ENCODE measurements around the gene MICAL3. TPM values are rescaled to one million over a fixed set of nuclear protein-coding genes. Genes with fewer than 3 reads are reported as not detected.
"Not testable (repeated sequence)": the region's sequence is repeated elsewhere in the genome, so short reads cannot be mapped to it uniquely, and the experiment has no call there.

The MICAL3 gene
- total RNA-seq, 1 donor from 2014 or later = 47.9 TPM

DNA sequence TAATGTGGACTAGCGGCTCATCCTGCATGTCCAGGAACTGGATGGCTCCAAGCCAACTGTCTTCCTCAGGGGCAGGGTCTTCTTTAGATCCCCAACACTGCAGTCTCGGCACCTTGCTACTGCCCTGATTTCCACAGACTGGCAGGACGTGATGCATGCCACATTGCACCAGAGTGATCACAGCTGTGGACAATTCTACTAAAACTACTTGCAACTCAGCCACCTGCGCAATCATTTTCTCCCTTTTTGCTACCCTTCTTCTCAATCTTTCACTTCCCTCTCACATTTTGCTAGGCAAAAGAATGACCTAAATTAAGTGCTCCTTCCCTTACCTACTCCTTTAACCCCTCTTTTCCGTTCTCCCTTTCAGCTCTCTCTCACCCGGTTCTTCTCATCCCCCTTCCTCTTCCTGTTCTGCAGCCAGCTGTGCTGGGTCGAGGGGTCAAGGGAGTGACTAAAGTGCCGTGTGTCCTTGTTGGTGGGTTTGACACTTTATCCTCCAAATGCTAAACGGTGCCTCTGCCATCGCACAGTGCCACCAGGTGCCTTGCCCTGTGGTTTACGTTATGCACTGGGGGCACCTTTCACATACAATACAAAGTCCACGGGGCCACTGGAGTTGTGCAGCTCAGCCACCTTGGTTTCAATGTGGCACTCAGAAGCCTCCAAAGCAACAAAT is 42.0 kb upstream of the MICAL3 start:
- H3K36me3 Mint-ChIP-seq (ENCODE audit: unreplicated experiment) = no peaks in the 10 kb centered on the region
- no peaks in the 10 kb centered on the region for H3K9me3 Mint-ChIP-seq (ENCODE audit: unreplicated experiment)
- TF ChIP-seq CTCF (IDR thresholded peaks at IDR 0.05) = no peak
- H3K4me1 Mint-ChIP-seq (ENCODE audit: unreplicated experiment) = peaks cover 51% of the 10 kb centered on the region
- H3K4me3 Mint-ChIP-seq (ENCODE audit: unreplicated experiment) = peak overlapping the region; percentile 27
- no peaks in the 10 kb centered on the region for H3K27me3 Mint-ChIP-seq (ENCODE audit: unreplicated experiment)
- no peak overlapping the region for H3K27ac Mint-ChIP-seq (ENCODE audit: unreplicated experiment)
- no peak for DNase-seq (ENCODE audit: extremely low spot score, unreplicated experiment)

- no peak overlapping the region for H3K4me3 Mint-ChIP-seq (ENCODE audit: unreplicated experiment)
- H3K36me3 Mint-ChIP-seq (ENCODE audit: unreplicated experiment) = no peaks in the 10 kb centered on the region
- H3K4me1 Mint-ChIP-seq (ENCODE audit: unreplicated experiment) = peaks cover 59% of the 10 kb centered on the region
- no peak overlapping the region for H3K27ac Mint-ChIP-seq (ENCODE audit: unreplicated experiment)
- TF ChIP-seq CTCF (IDR thresholded peaks at IDR 0.05) = no peak
- DNase-seq (ENCODE audit: extremely low spot score, unreplicated experiment) = no peak
- H3K9me3 Mint-ChIP-seq (ENCODE audit: unreplicated experiment) = no peaks in the 10 kb centered on the region
- no peaks in the 10 kb centered on the region for H3K27me3 Mint-ChIP-seq (ENCODE audit: unreplicated experiment)
Measured at GRCh38 chr22:18065256-18065655, 40.9 kb upstream of the MICAL3 start.

GRCh38 chr22:18064636-18065035 is 40.3 kb upstream of the MICAL3 start:
- no peak for TF ChIP-seq CTCF (IDR thresholded peaks at IDR 0.05)
- Mint-ChIP-seq H3K27ac (ENCODE audit: unreplicated experiment) (peak overlapping the region; percentile 13), H3K9me3 (ENCODE audit: unreplicated experiment) (no peaks in the 10 kb centered on the region), H3K27me3 (ENCODE audit: unreplicated experiment) (no peaks in the 10 kb centered on the region), H3K4me3 (ENCODE audit: unreplicated experiment) (no peak overlapping the region), H3K36me3 (ENCODE audit: unreplicated experiment) (no peaks in the 10 kb centered on the region), H3K4me1 (ENCODE audit: unreplicated experiment) (peaks cover 59% of the 10 kb centered on the region)
- no peak for DNase-seq (ENCODE audit: extremely low spot score, unreplicated experiment)

- not testable (repeated sequence) for H3K36me3 Mint-ChIP-seq (ENCODE audit: unreplicated experiment); H3K9me3 Mint-ChIP-seq (ENCODE audit: unreplicated experiment); H3K27me3 Mint-ChIP-seq (ENCODE audit: unreplicated experiment); DNase-seq (ENCODE audit: extremely low spot score, unreplicated experiment); H3K4me3 Mint-ChIP-seq (ENCODE audit: unreplicated experiment)
- peaks cover 55% of the 10 kb centered on the region for H3K4me1 Mint-ChIP-seq (ENCODE audit: unreplicated experiment)
- H3K27ac Mint-ChIP-seq (ENCODE audit: unreplicated experiment) = peak overlapping the region; percentile 84
Measured at GRCh38 chr22:18063715-18064114, 39.4 kb upstream of the MICAL3 start.

DNA sequence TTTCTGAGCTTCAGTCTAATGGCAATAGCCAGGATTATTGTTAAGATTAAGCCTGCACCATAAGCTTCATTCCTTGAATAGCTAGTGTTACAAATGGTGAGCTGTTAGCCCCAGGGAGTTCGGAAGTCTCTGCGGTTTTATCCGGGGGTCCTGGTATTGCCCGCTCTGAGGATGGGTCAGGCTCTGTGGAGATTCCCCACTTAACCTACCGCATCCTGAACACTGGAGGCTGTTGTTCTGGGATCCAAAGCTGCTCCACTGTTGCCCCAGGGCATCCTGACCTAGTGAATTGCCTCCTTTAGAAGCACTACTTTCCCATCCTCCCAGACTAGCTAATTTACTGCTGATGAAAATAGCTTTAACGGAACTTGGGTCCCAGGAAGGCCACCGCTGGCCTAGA is 38.9 kb upstream of the MICAL3 start:
- peak overlapping the region; percentile 84 for H3K27ac Mint-ChIP-seq (ENCODE audit: unreplicated experiment)
- H3K36me3 Mint-ChIP-seq (ENCODE audit: unreplicated experiment) = no peaks in the 10 kb centered on the region
- H3K4me1 Mint-ChIP-seq (ENCODE audit: unreplicated experiment) = peaks cover 50% of the 10 kb centered on the region
- no peak overlapping the region for H3K4me3 Mint-ChIP-seq (ENCODE audit: unreplicated experiment)
- peaks cover 4% of the 10 kb centered on the region for H3K27me3 Mint-ChIP-seq (ENCODE audit: unreplicated experiment)
- TF ChIP-seq CTCF (IDR thresholded peaks at IDR 0.05) = no peak
- no peak for DNase-seq (ENCODE audit: extremely low spot score, unreplicated experiment)
- H3K9me3 Mint-ChIP-seq (ENCODE audit: unreplicated experiment) = no peaks in the 10 kb centered on the region

All from osteocyte (in vitro differentiated cells).